Gastrocnemius medialis (tissue), 4 donors: ENCODE measurements around the gene CXCR5. TPM values are rescaled to one million over a fixed set of nuclear protein-coding genes. Genes with fewer than 3 reads are reported as not detected.

Source experiments
- ATAC-seq, 2 donors: fragments of 150-250 bp; one replicate each; pipeline ENCODE4 v1.9.1; 2016
- DNase-seq, 2 donors: peaks; one replicate each; pipeline ENCODE4 v3.0.0-alpha.2; 2019
- H3K27ac ChIP-seq, 4 donors: fragments of 200-600 bp; sonication (generic); 1 replicate in 1 of 4; 2 replicates in 3 of 4; pipeline ENCODE4 v1.5.1; 2016 to 2018; ENCODE audit warnings: mild to moderate bottlenecking in 2 of 4, moderate library complexity in 1 of 4
- H3K27me3 ChIP-seq, 3 donors: fragments of 200-600 bp; sonication (generic) in 2 of 3; 1 replicate in 1 of 3; 2 replicates in 2 of 3; pipeline versions ENCODE4 v1.5.1 to v1.6.0; 2016 to 2019; ENCODE audit warnings: mild to moderate bottlenecking in 1 of 3, moderate library complexity in 1 of 3
- H3K36me3 ChIP-seq, 2 donors: fragments of 200-600 bp; sonication (generic) in 1 of 2; one replicate each; pipeline ENCODE4 v1.5.1; 2017 to 2018
- H3K4me1 ChIP-seq, 2 donors: fragments of 200-600 bp; sonication (generic) in 1 of 2; one replicate each; pipeline ENCODE4 v1.5.1; 2016 to 2017; ENCODE audit warnings: mild to moderate bottlenecking in 2 of 2
- H3K4me3 ChIP-seq, 4 donors: fragments of 200-600 bp; sonication (generic) in 3 of 4; 1 replicate in 1 of 4; 2 replicates in 3 of 4; pipeline ENCODE4 v1.5.1; 2016 to 2019; ENCODE audit warnings: mild to moderate bottlenecking in 2 of 4
- H3K9me3 ChIP-seq, 3 donors: fragments of 200-600 bp; sonication (generic) in 2 of 3; 1 replicate in 1 of 3; 2 replicates in 2 of 3; pipeline ENCODE4 v1.5.1; 2016 to 2019
- CTCF ChIP-seq, 5 experiments: fragments of 450-650 bp in 3 of 5; fragments of 200-600 bp in 2 of 5; sonication (generic) in 2 of 5; IDR thresholded peaks in 4 of 5; conservative IDR thresholded peaks in 1 of 5; 1 replicate in 4 of 5; 2 replicates in 1 of 5; pipeline ENCODE4 v1.5.1; 2016 to 2019; ENCODE audit warnings: antibody characterized with exemption in 5 of 5, mild to moderate bottlenecking in 3 of 5, moderate library complexity in 3 of 5
- POLR2A ChIP-seq, 2 donors: fragments of 450-650 bp; IDR thresholded peaks; one replicate each; pipeline ENCODE4 v1.6.1; 2017; ENCODE audit warnings: antibody characterized with exemption in 2 of 2, mild to moderate bottlenecking in 2 of 2, moderate library complexity in 2 of 2
- in situ Hi-C, 4 donors: fragments of 200-750 bp; cut with MboI; loops; one replicate each; pipeline versions ENCODE4 v1.15.0 to v1.8.0; 2017; ENCODE audit warnings: low sequenced_read_pairs in 4 of 4
- intact Hi-C: fragments of 100-400 bp; cut with DNase I; formaldehyde crosslinking; loops from one replicate; pipeline ENCODE4 v1.15.1; 2023; ENCODE audit warnings: low total_unique reads
- total RNA-seq, 4 donors: library from RNA; depleted of rRNA; stranded (reverse); fragments of >200 nt; gene quantifications; one replicate each; pipeline versions ENCODE4 v1.1.0 to v1.2.3, GENCODE V29; 2016

CXCR5 gene
- total RNA-seq, 4 donors from 2014 or later = not detected

GRCh38 chr11:118898400-118899295 is 15.0 kb downstream of the CXCR5 start:
- in situ Hi-C loops (no loop called here), intact Hi-C loops (loop anchor here (5.0 kb wide), 1 partner anchor 34 kb away; no protein-coding TSS in a partner anchor)
- no peaks in the 10 kb centered on the region for H3K9me3 ChIP-seq
- H3K27ac ChIP-seq = no peak overlapping the region
- H3K36me3 ChIP-seq = peaks cover 0 to 51% of the 10 kb centered on the region in 2 donors
- DNase-seq (no peak), ATAC-seq (no peak)
- H3K4me3 ChIP-seq = no peak overlapping the region
- H3K27me3 ChIP-seq = no peaks in the 10 kb centered on the region
- TF ChIP-seq POLR2A (IDR thresholded peaks at IDR 0.05) (no peak), CTCF (IDR thresholded peaks at IDR 0.05 in 4 of 5, conservative IDR thresholded peaks at IDR 0.05 in 1 of 5) (no peak)
- H3K4me1 ChIP-seq = peaks cover 0 to 4% of the 10 kb centered on the region in 2 donors

- TF ChIP-seq POLR2A (IDR thresholded peaks at IDR 0.05) (no peak), CTCF (IDR thresholded peaks at IDR 0.05 in 4 of 5, conservative IDR thresholded peaks at IDR 0.05 in 1 of 5) (no peak)
- H3K27ac ChIP-seq = peak overlapping the region in 1 of 4 donors; percentile 37
Measured at GRCh38 chr11:118899296-118899688, 15.6 kb downstream of the CXCR5 start.

GRCh38 chr11:118899706-118900360 is 16.1 kb downstream of the CXCR5 start:
- DNase-seq (peak in 1 of 2 donors; percentile 9), ATAC-seq (no peak)
- Histone ChIP-seq H3K9me3 (no peaks in the 10 kb centered on the region), H3K4me1 (peaks cover 0 to 4% of the 10 kb centered on the region in 2 donors), H3K36me3 (peaks cover 0 to 63% of the 10 kb centered on the region in 2 donors), H3K4me3 (no peak overlapping the region), H3K27me3 (no peaks in the 10 kb centered on the region), H3K27ac (peak overlapping the region in 1 of 4 donors; percentile 37)
- TF ChIP-seq CTCF (IDR thresholded peaks at IDR 0.05 in 4 of 5, conservative IDR thresholded peaks at IDR 0.05 in 1 of 5) = no peak
- no peak for TF ChIP-seq POLR2A (IDR thresholded peaks at IDR 0.05)
- intact Hi-C loops (loop anchor here (5.0 kb wide), 2 partner anchors 32 to 42 kb away; no protein-coding TSS in a partner anchor), in situ Hi-C loops (loop anchor here in 3 of 4 donors (10.0 kb wide), 1 partner anchor 55 kb away; the partner anchor contains the start of gene UPK2 (in 3 of the 3))

More at GRCh38 chr11:118899296-118899688, 15.6 kb downstream of the CXCR5 start:
- H3K9me3 ChIP-seq = no peaks in the 10 kb centered on the region
- H3K36me3 ChIP-seq = peaks cover 0 to 58% of the 10 kb centered on the region in 2 donors
- H3K27me3 ChIP-seq = no peaks in the 10 kb centered on the region
- intact Hi-C loops (loop anchor here (5.0 kb wide), 1 partner anchor 33 kb away; no protein-coding TSS in a partner anchor), in situ Hi-C loops (no loop called here)
- ATAC-seq (no peak), DNase-seq (no peak)
- peaks cover 0 to 4% of the 10 kb centered on the region in 2 donors for H3K4me1 ChIP-seq
- no peak overlapping the region for H3K4me3 ChIP-seq

- H3K27me3 ChIP-seq = no peaks in the 10 kb centered on the region
- in situ Hi-C loops (loop anchor here in 3 of 4 donors (10.0 kb wide), 1 partner anchor 54 kb away; the partner anchor contains the start of gene UPK2 (in 3 of the 3)), intact Hi-C loops (loop anchor here (5.0 kb wide), 1 partner anchor 42 kb away; no protein-coding TSS in a partner anchor)
- DNase-seq = peak in 1 of 2 donors; percentile 14
- TF ChIP-seq CTCF (IDR thresholded peaks at IDR 0.05 in 4 of 5, conservative IDR thresholded peaks at IDR 0.05 in 1 of 5) (no peak), POLR2A (IDR thresholded peaks at IDR 0.05) (no peak)
- no peaks in the 10 kb centered on the region for H3K9me3 ChIP-seq
- no peak overlapping the region for H3K27ac ChIP-seq
- peaks cover 0 to 4% of the 10 kb centered on the region in 2 donors for H3K4me1 ChIP-seq
- ATAC-seq = no peak
- H3K4me3 ChIP-seq = no peak overlapping the region
- peaks cover 0 to 67% of the 10 kb centered on the region in 2 donors for H3K36me3 ChIP-seq
Measured at GRCh38 chr11:118900535-118901384, 17.1 kb downstream of the CXCR5 start.
